Activated B cell treated with CpG ODN at 0.5 μM for 24 hours (primary cell): Measurements from ENCODE around the gene HOXD12. TPM values are rescaled to one million over a fixed set of nuclear protein-coding genes. Genes with fewer than 3 reads are reported as not detected.

ENCODE experiments used
- ATAC-seq: fragments of 200-7000 bp; cut with Tn5 transposase; one replicate; pipeline ENCODE4 v1.10.0; 2021; ENCODE audit warnings: low read depth, mild to moderate bottlenecking, moderate library complexity
- CTCF ChIA-PET: fragments of 350-600 bp; sonication (Branson Sonifier 250); formaldehyde crosslinking; loops from one replicate; lab custom pipeline; 2021; ENCODE audit warnings: antibody characterized with exemption; lab: Charles Lee
- POLR2A ChIA-PET: fragments of 350-600 bp; sonication (Branson Sonifier 250); formaldehyde crosslinking; loops from one replicate; lab custom pipeline; 2021; ENCODE audit warnings: antibody characterized with exemption; lab: Charles Lee
- DNase-seq: peaks from one replicate; pipeline ENCODE4 v3.0.0; 2022
- H3K27ac Mint-ChIP-seq: one replicate; pipeline ENCODE4 v1.8.0; 2020; ENCODE audit warnings: mixed read lengths
- H3K27me3 Mint-ChIP-seq: one replicate; pipeline ENCODE4 v1.8.0; 2021; ENCODE audit warnings: mixed read lengths
- H3K36me3 Mint-ChIP-seq: one replicate; pipeline ENCODE4 v1.8.0; 2021; ENCODE audit warnings: low read depth, mixed read lengths
- H3K4me1 Mint-ChIP-seq: one replicate; pipeline ENCODE4 v1.8.0; 2021; ENCODE audit warnings: mixed read lengths
- H3K4me3 Mint-ChIP-seq: one replicate; pipeline ENCODE4 v1.8.0; 2020; ENCODE audit warnings: mild to moderate bottlenecking, mixed read lengths
- H3K9me3 Mint-ChIP-seq: one replicate; pipeline ENCODE4 v1.8.0; 2020; ENCODE audit warnings: mixed read lengths
- CTCF ChIP-seq: fragments of 200-600 bp; IDR thresholded peaks from one replicate; pipeline ENCODE4 v1.8.0; 2022; ENCODE audit warnings: antibody characterized with exemption, mild to moderate bottlenecking
- intact Hi-C: fragments of 100-400 bp; cut with micrococcal nuclease; formaldehyde crosslinking; loops from one replicate; pipeline ENCODE4 v1.15.1; 2024
- total RNA-seq: library from RNA; stranded (reverse); gene quantifications from 2 replicates; pipeline ENCODE4 v1.2.3, GENCODE V29; 2022

The HOXD12 gene
- total RNA-seq, 1 donor from 2014 or later, result not detected

GRCh38 chr2:176083796-176084261 is 15.8 kb upstream of the HOXD12 start, which contains the start of gene EVX2:
TSS of gene EVX2 (minus strand) at chr2:176083962. CDS start at chr2:176083776, 186 bp downstream.
- intact Hi-C loops, result loop anchor here (2.0 kb wide), 2 partner anchors 27 to 47 kb away; no protein-coding TSS in a partner anchor
- Mint-ChIP-seq H3K4me3 (no peak within 1 kb of the TSS), H3K9me3 (peaks cover 4% of the 10 kb centered on the region), H3K4me1 (peaks cover 11% of the 10 kb centered on the region), H3K36me3 (peaks cover 2% of the 10 kb centered on the region), H3K27me3 (peaks cover 71% of the 10 kb centered on the region), H3K27ac (peak within 1 kb of the TSS; percentile 41)
- DNase-seq, result no peak
- CTCF ChIA-PET, result no interaction called here
- no peak for TF ChIP-seq CTCF
- POLR2A ChIA-PET, result interaction anchor here (0.7 kb wide), 1 partner anchor 15 kb away, joined by 7 read pairs; no protein-coding TSS in a partner anchor
- no peak for ATAC-seq

GRCh38 chr2:176084611-176085119 is 14.9 kb upstream of the HOXD12 start:
- CTCF ChIA-PET, result no interaction called here
- peaks cover 5% of the 10 kb centered on the region for H3K4me1 Mint-ChIP-seq
- peaks cover 3% of the 10 kb centered on the region for H3K9me3 Mint-ChIP-seq
- no peak overlapping the region for H3K4me3 Mint-ChIP-seq
- POLR2A ChIA-PET, result interaction anchor here (0.7 kb wide), 1 partner anchor 14 kb away, joined by 7 read pairs; no protein-coding TSS in a partner anchor
- peaks cover 72% of the 10 kb centered on the region for H3K27me3 Mint-ChIP-seq
- intact Hi-C loops, result loop anchor here (2.0 kb wide), 2 partner anchors 26 to 46 kb away; no protein-coding TSS in a partner anchor
- TF ChIP-seq CTCF, result no peak
- H3K36me3 Mint-ChIP-seq, result no peaks in the 10 kb centered on the region
- no peak for ATAC-seq
- H3K27ac Mint-ChIP-seq, result peak overlapping the region; percentile 35
- no peak for DNase-seq

- no peak overlapping the region for H3K4me3 Mint-ChIP-seq
- peaks cover 3% of the 10 kb centered on the region for H3K9me3 Mint-ChIP-seq
- intact Hi-C loops, result loop anchor here (2.0 kb wide), 2 partner anchors 26 to 46 kb away; no protein-coding TSS in a partner anchor
- peaks cover 5% of the 10 kb centered on the region for H3K4me1 Mint-ChIP-seq
- ATAC-seq, result no peak
- CTCF ChIA-PET, result no interaction called here
- H3K27ac Mint-ChIP-seq, result peak overlapping the region; percentile 35
- no peak for TF ChIP-seq CTCF
- peaks cover 77% of the 10 kb centered on the region for H3K27me3 Mint-ChIP-seq
- POLR2A ChIA-PET, result no interaction called here
- DNase-seq, result no peak
- H3K36me3 Mint-ChIP-seq, result no peaks in the 10 kb centered on the region
Measured at GRCh38 chr2:176085120-176085788, 14.3 kb upstream of the HOXD12 start.

- no peak for ATAC-seq
- intact Hi-C loops, result loop anchor here (2.0 kb wide), 2 partner anchors 25 to 45 kb away; no protein-coding TSS in a partner anchor
Measured at GRCh38 chr2:176085861-176086771, 13.5 kb upstream of the HOXD12 start.

More at GRCh38 chr2:176085861-176086771, 13.5 kb upstream of the HOXD12 start:
- Mint-ChIP-seq H3K4me1 (peaks cover 5% of the 10 kb centered on the region), H3K36me3 (no peaks in the 10 kb centered on the region), H3K27me3 (peaks cover 81% of the 10 kb centered on the region), H3K9me3 (peaks cover 3% of the 10 kb centered on the region), H3K27ac (no peak overlapping the region), H3K4me3 (no peak overlapping the region)
- ChIA-PET CTCF (no interaction called here), POLR2A (no interaction called here)
- TF ChIP-seq CTCF, result no peak
- DNase-seq, result peak; percentile 15
